GM21367 (cell line): ENCODE results near the gene NSD2.
"Not testable (repeated sequence)": the region's sequence is repeated elsewhere in the genome, so short reads cannot be mapped to it uniquely, and the experiment has no call there.

Experiments
- ATAC-seq: cut with Tn5 transposase; IDR thresholded peaks from one replicate; pipeline ENCODE4 v1.9.1; 2021; ENCODE audit not compliant: unreplicated experiment

The NSD2 gene

GRCh38 chr4:1841887-1842210 is 29.3 kb upstream of the NSD2 start:
- ATAC-seq = no peak

DNA sequence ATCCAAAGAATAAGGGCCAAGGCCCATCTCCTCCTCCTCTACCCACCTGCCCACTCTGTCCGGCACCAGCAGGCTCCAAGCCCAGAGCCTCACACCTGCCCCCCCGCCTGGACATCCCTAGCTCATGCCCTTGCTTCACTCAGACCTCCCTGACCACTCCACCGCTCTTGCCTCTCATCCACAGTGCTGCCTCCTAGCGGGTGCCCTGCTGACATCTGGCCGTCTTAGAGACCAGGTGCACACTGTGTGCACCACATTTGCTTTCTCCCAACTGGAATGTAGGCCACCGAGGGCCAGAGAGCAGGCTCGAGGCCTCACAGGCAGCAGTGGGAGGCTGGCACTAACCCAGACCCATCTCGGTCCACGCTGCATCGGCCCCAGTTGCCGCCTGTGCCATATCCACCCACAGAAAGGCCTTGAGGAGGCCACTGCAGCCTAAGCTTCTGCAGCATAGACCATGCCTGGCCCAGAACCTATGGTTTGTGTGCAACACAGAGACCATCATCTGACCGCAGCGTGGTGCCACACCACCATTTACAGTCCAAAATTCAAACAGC is 28.8 kb upstream of the NSD2 start:
- no peak for ATAC-seq

DNA sequence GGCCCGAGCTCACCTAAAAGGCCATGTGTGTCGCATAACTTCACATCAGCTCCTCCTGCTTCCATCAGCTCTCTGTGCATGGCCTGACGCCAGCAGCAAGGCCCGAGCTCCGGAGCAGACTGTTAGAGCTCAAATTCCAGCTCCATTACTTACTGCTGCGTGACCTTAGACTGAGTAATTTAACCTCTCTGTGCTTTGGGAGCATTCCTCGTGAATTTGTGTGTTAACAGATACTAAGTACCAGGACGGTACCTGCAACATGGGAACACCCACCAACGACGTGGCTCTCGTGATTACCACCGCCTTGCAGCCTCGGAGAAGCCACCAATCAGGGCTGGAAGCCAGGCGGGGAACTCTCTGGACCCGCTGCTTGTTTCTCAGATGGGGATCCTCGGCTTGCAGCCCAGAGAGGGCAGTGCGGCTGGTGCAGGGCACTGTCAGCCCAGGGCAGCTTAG is 28.2 kb upstream of the NSD2 start:
- no peak for ATAC-seq

DNA sequence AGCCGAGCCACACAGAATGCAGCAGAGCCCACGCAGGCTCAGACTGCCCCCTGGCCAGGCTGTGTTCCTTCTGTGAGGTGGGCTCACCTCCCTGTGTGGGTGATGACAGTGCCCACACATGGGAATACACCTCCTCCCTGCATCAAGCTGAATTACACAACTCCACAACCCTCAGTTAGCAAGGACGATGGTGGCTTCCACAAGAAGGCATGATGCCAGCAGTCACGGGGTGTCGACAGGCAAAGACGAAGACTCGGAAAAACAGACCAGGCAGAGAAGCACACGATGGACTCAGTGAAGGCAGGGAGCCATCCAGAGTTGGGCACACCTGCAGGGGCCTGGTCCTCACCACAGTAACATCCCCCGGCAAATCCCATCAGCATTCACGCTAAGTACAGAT is 27.3 kb upstream of the NSD2 start:
- ATAC-seq = no peak

DNA sequence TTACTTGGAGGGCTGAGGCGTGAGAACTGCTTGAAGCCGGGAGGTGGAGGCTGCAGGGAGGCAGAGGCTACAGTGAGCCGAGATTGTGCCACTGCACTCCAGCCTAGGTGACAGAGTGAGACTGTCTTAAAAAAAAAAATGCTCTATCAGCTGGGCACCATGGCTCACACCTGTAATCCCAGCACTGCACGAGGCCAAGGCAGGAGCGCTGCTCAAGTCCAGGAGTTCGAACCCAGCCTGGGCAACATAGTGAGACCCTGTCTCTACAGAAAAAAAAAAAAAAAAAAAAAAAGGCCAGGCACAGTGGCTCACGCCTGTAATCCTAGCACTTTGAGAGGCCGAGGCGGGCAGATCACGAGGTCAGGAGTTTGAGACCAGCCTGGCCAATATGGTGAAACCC is 26.6 kb upstream of the NSD2 start:
- not testable (repeated sequence) for ATAC-seq

- ATAC-seq = no peak
Observed at GRCh38 chr4:1846580-1846979, 24.6 kb upstream of the NSD2 start.

GRCh38 chr4:1850276-1850675 is 20.9 kb upstream of the NSD2 start:
- no peak for ATAC-seq

GRCh38 chr4:1851160-1851559 is 20.0 kb upstream of the NSD2 start:
- ATAC-seq = no peak

DNA sequence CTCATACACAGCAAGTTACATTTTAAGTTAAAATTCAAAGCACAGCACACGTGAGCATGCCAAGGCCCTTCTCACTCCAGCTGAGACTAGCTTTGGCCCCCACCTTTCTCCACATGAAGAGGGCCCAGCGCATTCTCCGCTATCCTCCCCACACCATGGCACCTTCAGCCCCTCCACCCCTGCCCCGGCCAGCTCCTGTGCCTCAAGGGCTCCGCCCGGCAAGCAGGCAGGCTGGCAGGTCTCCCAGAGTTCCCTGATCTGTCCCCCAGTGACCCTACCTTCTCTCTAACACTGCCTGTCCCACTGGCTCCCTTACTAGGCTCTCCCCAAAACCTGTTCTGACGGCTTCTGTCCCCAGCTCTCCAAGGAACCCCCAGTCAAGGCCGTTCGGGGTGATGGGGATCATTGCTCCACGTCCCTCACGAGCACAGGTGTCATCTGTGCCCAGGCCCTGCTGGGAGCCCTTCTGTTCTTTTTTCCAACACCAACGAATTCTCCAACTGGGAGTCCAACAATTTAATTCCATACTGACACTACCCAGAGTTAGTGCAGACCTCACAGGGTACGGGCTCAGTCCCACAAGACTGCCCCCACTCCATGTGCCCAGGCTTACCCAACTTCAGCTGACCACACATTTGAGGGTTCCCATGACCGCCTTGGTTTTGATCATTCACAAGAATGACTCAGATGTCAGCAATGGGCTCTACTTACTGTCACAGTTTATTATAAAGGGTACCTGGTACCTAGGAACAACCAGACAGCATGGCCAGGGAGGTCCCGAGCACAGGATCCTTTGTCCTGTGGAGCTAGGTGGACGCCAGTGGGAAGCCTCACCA is 19.4 kb upstream of the NSD2 start:
- ATAC-seq = no peak

GRCh38 chr4:1852904-1853623 is 18.1 kb upstream of the NSD2 start:
- ATAC-seq = no peak

DNA sequence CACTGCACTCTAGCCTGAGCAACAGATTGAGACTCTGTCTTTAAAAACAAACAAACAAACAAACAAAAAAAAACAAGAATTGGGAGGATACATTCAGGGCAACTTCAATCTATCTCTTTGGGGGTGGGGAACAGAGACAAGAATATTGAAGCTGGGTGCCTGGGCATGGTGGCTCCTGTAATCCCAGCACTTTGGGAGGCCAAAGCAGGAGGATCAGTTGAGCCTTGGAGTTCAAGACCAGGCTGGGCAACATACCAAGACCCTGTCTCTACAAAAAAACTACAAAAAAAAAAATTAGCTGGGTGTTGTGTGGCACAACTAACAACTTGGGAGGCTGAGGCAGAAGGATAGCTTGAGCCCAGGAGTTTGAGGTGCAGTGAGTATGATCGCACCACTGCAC is 16.4 kb upstream of the NSD2 start:
- no peak for ATAC-seq

- ATAC-seq = peak; percentile 18
Observed at GRCh38 chr4:1855333-1856070, 15.7 kb upstream of the NSD2 start.

GRCh38 chr4:1856071-1856942 is 14.9 kb upstream of the NSD2 start, which contains the start of gene LETM1:
LETM1 (minus strand) TSS chr4:1856156; CDS start chr4:1855950, 206 bp downstream.
- ATAC-seq = peak; percentile 76

- ATAC-seq = no peak
Observed at GRCh38 chr4:1856943-1857699, 14.1 kb upstream of the NSD2 start.

GRCh38 chr4:1857931-1858330 is 13.3 kb upstream of the NSD2 start:
- no peak for ATAC-seq

DNA sequence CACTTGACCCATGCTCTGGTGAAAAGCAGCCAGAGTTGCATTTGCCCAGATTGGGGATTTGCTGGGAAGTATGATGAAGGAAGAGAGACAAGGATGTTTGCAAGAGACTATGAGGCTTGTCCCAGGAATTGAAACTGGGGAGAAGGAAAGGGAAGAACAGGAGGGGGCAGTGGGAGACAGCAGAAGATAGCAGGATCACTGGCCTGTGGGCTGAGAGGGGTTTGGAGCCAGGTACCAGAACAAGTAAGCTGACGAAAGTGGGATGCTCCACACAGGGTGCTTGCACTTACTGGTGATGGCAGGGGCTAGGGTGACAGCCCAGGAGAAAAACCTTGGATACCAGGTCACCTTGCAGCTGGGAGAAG is 11.8 kb upstream of the NSD2 start:
- no peak for ATAC-seq

GRCh38 chr4:1862055-1862911 is 8.9 kb upstream of the NSD2 start:
- no peak for ATAC-seq

DNA sequence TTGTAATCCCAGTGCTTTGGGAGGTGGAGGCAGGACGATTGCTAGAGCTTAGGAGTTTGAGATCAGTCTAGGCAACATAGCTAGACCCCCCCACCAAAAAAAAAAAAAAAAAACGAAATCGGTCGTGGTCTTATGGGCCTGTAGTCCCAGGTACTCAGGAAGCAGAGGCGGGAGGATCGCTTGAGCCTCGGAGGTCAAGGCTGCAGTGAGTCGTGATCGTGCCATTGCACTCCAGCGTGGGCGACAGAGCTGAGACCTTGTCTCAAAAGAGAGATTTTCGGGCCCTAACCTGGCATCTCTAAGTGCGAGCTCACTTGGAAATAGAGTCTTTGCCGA is 8.3 kb upstream of the NSD2 start:
- no peak for ATAC-seq
